HCT116 (cell line): ENCODE data around the gene MYOT.
"Not testable (repeated sequence)": the region's sequence is repeated elsewhere in the genome, so short reads cannot be mapped to it uniquely, and the experiment has no call there.

Source experiments
- EZH2 ChIP-seq: fragments of 200-600 bp; sonication (generic); IDR thresholded peaks from 2 replicates; pipeline ENCODE4 v1.6.1; 2017; ENCODE audit warnings: antibody characterized with exemption, mixed run types
- POLR2A ChIP-seq: IDR thresholded peaks from 2 replicates; pipeline ENCODE4 v1.7.0; 2011; ENCODE audit warnings: borderline replicate concordance; ENCODE audit not compliant: insufficient read depth, insufficient read length; ENCODE audit errors: extremely low read depth
- POLR2AphosphoS5 ChIP-seq: IDR thresholded peaks from 2 replicates; pipeline ENCODE4 v1.6.1; 2011; ENCODE audit warnings: mild to moderate bottlenecking, low read depth, low read length, moderate library complexity
- RAD21 ChIP-seq: IDR thresholded peaks from 2 replicates; pipeline ENCODE4 v1.6.1; 2012; ENCODE audit warnings: low read depth, mild to moderate bottlenecking
- YY1 ChIP-seq: IDR thresholded peaks from 2 replicates; pipeline ENCODE4 v1.6.1; 2011; ENCODE audit warnings: low read length, low read depth, moderate library complexity, mild to moderate bottlenecking; ENCODE audit not compliant: insufficient replicate concordance; ENCODE audit errors: extremely low read depth
- TF ChIP-seq, protein P1 (sequence below), 3 experiments: fragments of 200-600 bp in 1 of 3; sonication (generic) in 1 of 3; IDR thresholded peaks in 2 of 3; conservative IDR thresholded peaks in 1 of 3; 2 replicates each; pipeline ENCODE4 v1.5.1; 2012 to 2017; ENCODE audit warnings: low read depth in 2 of 3, low read length in 2 of 3, antibody characterized with exemption in 1 of 3, borderline replicate concordance in 1 of 3, control low read depth in 1 of 3, mild to moderate bottlenecking in 1 of 3, mixed read lengths in 1 of 3, mixed run types in 1 of 3, moderate library complexity in 1 of 3; ENCODE audit not compliant: insufficient read depth in 1 of 3
- TF ChIP-seq, protein P2 (sequence below): IDR thresholded peaks from 2 replicates; pipeline ENCODE4 v1.6.1; 2012; ENCODE audit warnings: low read depth
- TF ChIP-seq, protein P3 (sequence below): IDR thresholded peaks from 2 replicates; pipeline ENCODE4 v1.6.1; 2012

DNA sequence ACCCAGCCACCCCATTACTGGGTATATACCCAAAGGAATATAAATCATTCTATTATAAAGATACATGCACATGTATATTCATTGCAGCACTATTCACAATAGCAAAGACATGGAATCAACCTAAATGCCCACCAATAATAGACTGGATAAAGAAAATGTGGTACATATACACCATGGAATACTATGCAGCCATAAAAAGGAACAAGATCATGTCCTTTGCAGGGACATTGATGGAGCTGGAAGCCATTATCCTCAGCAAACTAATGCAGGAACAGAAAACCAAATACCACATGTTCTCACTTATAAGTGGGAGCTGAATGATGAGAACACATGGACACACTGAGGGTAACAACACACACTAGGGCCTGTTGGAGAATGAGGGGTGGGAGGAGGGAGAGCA, 14.5 kb upstream of the MYOT start:
- TF ChIP-seq, protein P1, sequence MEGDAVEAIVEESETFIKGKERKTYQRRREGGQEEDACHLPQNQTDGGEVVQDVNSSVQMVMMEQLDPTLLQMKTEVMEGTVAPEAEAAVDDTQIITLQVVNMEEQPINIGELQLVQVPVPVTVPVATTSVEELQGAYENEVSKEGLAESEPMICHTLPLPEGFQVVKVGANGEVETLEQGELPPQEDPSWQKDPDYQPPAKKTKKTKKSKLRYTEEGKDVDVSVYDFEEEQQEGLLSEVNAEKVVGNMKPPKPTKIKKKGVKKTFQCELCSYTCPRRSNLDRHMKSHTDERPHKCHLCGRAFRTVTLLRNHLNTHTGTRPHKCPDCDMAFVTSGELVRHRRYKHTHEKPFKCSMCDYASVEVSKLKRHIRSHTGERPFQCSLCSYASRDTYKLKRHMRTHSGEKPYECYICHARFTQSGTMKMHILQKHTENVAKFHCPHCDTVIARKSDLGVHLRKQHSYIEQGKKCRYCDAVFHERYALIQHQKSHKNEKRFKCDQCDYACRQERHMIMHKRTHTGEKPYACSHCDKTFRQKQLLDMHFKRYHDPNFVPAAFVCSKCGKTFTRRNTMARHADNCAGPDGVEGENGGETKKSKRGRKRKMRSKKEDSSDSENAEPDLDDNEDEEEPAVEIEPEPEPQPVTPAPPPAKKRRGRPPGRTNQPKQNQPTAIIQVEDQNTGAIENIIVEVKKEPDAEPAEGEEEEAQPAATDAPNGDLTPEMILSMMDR (IDR thresholded peaks at IDR 0.05 in 2 of 3, conservative IDR thresholded peaks at IDR 0.05 in 1 of 3; ENCODE audit: borderline replicate concordance in 1 of 3, insufficient read depth in 1 of 3, low read depth in 2 of 3, low read length in 2 of 3) = not testable (repeated sequence)
- TF ChIP-seq, protein P2, sequence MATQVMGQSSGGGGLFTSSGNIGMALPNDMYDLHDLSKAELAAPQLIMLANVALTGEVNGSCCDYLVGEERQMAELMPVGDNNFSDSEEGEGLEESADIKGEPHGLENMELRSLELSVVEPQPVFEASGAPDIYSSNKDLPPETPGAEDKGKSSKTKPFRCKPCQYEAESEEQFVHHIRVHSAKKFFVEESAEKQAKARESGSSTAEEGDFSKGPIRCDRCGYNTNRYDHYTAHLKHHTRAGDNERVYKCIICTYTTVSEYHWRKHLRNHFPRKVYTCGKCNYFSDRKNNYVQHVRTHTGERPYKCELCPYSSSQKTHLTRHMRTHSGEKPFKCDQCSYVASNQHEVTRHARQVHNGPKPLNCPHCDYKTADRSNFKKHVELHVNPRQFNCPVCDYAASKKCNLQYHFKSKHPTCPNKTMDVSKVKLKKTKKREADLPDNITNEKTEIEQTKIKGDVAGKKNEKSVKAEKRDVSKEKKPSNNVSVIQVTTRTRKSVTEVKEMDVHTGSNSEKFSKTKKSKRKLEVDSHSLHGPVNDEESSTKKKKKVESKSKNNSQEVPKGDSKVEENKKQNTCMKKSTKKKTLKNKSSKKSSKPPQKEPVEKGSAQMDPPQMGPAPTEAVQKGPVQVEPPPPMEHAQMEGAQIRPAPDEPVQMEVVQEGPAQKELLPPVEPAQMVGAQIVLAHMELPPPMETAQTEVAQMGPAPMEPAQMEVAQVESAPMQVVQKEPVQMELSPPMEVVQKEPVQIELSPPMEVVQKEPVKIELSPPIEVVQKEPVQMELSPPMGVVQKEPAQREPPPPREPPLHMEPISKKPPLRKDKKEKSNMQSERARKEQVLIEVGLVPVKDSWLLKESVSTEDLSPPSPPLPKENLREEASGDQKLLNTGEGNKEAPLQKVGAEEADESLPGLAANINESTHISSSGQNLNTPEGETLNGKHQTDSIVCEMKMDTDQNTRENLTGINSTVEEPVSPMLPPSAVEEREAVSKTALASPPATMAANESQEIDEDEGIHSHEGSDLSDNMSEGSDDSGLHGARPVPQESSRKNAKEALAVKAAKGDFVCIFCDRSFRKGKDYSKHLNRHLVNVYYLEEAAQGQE = not testable (repeated sequence)
- TF ChIP-seq YY1, EZH2, RAD21, POLR2AphosphoS5, POLR2A: not testable (repeated sequence)
- TF ChIP-seq, protein P3, sequence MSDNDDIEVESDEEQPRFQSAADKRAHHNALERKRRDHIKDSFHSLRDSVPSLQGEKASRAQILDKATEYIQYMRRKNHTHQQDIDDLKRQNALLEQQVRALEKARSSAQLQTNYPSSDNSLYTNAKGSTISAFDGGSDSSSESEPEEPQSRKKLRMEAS = not testable (repeated sequence)
